Measurements from ENCODE around the gene ACKR1.

Gene ACKR1

DNA sequence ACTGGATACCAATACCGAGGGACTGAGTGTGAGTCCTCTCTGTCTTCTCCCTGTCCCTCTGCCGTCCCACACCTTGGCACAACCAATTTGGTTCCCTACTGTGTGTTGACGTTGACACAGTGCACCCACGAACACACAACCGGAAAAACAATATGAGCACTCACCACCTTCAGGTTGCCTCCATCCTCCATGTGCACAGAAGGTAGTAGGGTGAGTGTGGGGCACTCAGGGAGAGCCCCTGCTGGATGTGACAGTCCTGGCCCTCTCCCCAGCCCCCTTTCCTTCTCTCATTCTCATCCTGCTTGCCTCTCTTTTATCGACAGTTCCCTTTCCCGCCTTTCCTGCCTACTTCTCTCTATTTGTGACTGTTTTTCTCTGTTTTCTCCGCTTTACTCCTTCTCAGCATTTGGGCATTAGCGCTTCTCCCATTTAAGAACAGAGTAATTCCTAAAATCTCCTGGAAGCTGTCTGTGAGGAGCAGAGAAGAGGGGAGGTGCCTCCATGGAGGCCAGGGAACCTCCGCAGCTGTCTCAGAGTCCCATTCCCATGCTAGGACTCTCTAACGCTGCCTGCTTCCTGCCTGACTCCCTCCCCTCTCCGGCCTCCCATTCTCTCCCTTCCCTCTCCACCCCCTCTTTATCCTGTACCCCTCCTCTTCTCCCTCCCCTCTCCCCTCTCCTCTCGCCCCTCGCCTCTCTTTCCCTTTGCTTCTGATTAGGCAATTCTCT lies 16.9 kb upstream of the ACKR1 start:
- DNase-seq: no peak

DNA sequence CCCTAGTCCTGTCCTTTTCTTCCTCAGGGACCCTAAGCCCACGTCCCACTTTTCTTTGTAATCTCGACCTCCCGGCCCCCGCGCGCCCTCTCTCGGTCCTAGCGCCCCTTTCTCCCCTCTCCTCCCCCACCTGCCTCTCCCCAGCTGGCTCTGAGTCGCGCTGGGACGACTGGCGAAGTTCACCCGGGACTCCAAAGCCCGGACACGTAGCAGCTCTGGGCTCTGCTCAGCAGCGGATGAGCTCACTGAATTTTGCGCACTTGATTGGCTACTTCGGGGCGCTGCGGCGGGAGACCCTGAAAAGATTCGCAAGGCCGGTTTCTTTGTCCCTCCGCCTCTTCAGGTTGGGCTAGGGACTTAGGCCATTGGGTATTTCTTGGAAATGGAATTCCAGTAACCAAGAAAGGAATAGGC lies 16.3 kb upstream of the ACKR1 start:
- no peak for DNase-seq

- no peak for DNase-seq
Measured at GRCh38 chr1:159190441-159190840, 14.2 kb upstream of the ACKR1 start.

- no peak for DNase-seq
Measured at GRCh38 chr1:159196543-159196942, 8.1 kb upstream of the ACKR1 start.

GRCh38 chr1:159197561-159198557 lies 6.8 kb upstream of the ACKR1 start:
- DNase-seq: peak; percentile 26

- no peak for DNase-seq
Measured at GRCh38 chr1:159199901-159200300, 4.8 kb upstream of the ACKR1 start.

DNA sequence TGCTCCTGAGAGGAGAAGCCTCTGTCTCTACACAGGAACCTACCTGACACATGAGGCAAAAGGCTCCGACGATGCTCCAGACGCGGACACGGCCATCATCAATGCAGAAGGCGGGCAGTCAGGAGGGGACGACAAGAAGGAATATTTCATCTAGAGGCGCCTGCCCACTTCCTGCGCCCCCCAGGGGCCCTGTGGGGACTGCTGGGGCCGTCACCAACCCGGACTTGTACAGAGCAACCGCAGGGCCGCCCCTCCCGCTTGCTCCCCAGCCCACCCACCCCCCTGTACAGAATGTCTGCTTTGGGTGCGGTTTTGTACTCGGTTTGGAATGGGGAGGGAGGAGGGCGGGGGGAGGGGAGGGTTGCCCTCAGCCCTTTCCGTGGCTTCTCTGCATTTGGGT lies 3.9 kb upstream of the ACKR1 start:
- DNase-seq: no peak

DNA sequence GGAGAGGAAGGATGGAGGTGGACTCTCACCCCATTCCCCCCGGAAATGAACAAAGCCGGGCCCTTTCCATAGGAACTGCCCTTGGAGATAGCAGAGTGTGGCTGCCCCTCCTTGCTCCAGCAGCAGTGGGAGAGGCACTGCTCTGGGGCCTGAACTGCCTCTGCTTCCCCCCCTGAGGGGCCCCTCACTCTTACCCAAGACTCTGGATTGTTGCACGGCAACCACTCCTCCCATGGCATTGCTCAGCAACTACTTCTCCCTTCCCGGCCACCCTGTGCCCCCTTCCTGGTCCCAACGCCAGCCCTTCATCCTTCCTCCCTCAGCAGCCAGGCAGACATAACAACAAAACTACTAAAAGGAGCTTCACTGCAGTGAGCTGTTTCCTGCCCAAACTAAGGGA lies 3.0 kb upstream of the ACKR1 start:
- no peak for DNase-seq

DNA sequence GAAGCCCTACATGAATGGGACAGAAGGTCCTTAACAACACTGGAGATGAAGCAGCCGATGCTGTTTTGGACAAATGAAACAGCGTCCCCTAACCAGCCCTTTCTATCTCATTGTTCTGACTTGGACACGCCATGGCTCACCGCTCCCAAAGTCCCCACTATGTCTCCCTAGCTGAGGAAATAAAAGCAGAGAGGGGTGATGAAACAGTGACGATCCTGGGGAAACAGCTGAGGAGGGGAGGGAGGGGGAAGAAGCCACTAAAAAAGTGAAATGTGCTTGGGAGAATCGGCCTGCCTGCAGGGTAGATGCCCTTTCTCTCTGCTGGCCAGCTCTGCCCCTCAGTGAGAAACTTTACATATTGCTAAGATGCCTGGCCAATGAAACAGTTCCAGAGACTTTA lies 1.1 kb upstream of the ACKR1 start:
- DNase-seq: no peak

DNA sequence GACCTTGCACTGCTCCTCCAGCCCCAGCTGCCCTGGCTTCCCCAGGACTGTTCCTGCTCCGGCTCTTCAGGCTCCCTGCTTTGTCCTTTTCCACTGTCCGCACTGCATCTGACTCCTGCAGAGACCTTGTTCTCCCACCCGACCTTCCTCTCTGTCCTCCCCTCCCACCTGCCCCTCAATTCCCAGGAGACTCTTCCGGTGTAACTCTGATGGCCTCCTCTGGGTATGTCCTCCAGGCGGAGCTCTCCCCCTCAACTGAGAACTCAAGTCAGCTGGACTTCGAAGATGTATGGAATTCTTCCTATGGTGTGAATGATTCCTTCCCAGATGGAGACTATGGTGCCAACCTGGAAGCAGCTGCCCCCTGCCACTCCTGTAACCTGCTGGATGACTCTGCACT lies 550 bp downstream of the ACKR1 start:
- no peak for DNase-seq

DNA sequence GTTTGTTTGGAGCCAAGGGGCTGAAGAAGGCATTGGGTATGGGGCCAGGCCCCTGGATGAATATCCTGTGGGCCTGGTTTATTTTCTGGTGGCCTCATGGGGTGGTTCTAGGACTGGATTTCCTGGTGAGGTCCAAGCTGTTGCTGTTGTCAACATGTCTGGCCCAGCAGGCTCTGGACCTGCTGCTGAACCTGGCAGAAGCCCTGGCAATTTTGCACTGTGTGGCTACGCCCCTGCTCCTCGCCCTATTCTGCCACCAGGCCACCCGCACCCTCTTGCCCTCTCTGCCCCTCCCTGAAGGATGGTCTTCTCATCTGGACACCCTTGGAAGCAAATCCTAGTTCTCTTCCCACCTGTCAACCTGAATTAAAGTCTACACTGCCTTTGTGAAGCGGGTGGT lies 1.4 kb downstream of the ACKR1 start:
- no peak for DNase-seq

DNA sequence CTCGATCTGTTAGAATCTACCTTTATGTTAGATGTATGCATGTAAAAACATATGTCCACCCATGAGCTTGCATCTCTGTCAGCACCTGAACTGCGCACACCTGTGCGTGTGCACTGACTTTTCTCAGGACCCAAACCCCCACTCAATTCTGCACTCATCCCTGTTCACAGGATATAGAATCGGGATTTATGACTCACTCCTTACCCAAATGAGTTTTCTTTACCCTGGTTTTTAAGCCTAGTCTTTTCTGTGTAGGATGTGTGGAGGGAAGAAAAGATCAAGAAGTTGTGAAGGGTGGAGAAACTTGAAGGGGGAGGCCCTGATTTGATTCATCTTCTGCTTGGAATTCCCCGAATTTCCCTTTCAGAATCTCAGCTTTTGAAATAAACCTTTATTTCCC lies 2.4 kb downstream of the ACKR1 start:
- no peak for DNase-seq

GRCh38 chr1:159207774-159208173 lies 3.1 kb downstream of the ACKR1 start:
- no peak for DNase-seq

DNA sequence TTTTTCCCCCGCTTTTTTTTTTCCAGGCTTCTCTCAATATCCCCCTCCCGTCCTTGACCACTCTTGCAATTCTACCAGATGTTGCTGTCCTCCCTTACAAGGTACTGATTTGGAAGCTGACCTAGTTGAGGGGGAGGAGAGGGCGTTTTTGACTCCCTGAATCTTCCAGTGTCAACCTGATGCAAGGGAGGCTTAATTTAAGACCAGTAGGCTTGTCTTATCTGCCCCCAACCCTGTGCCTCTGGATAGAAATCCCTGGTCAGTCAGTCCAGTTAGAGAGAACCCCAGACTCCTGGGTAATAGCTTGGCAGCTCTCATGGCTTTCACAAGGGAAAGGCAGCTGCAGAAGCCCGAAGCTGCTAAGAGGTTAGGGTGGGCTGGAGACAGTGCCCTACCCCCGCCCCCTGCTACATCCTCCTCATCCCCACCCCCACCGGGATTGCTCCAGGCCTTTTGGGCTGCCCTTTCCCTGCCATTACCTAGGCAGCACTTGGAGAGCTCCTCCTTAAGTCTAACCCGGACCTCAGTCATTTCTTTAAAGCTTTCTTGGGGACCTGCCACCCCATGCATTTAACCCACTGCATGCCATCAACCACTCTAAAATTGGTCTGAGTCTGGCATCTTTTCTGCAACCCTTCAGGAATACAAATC lies 3.6 kb downstream of the ACKR1 start:
- DNase-seq: no peak

- no peak for DNase-seq
Measured at GRCh38 chr1:159209061-159209460, 4.4 kb downstream of the ACKR1 start.

DNA sequence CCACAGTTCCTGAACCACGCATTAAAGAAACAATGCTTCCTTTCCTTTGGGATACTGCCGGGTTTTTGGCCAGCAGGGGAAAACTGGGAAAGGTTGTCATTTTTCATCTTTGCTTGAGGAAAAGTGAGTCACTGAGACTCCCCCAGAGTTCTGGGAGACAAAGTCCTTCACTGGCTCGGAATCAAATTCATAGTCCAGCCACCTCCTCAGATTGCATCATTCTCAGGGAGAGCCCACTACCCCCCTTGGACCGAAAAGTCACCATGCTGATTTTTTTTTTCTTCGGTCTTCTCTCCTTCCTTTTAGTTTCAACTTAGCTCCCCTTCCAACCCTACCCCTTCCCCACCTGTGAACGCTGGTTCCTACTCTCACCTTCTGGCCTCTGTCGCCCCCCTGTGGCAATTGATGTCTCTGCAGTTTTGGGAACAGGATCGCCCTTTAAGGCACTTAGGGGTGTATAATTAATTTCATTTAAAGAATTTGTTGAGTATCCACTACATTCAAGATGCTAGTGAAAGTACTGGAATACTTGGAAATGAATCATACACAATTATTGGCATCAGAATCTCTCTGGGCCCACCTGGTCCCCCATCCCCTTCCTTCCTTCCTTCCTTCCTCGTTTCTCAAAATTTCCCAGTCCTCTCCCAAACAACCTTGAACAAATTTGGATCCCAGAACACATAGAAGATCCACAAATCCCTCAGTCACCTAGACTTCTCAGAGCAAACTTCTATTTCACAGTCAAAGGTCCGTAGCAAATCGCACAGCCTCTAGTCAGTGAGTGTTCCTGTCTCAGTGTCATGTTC lies 6.9 kb downstream of the ACKR1 start:
- DNase-seq: peak; percentile 16

GRCh38 chr1:159212596-159212995 lies 7.9 kb downstream of the ACKR1 start:
- DNase-seq: no peak

DNA sequence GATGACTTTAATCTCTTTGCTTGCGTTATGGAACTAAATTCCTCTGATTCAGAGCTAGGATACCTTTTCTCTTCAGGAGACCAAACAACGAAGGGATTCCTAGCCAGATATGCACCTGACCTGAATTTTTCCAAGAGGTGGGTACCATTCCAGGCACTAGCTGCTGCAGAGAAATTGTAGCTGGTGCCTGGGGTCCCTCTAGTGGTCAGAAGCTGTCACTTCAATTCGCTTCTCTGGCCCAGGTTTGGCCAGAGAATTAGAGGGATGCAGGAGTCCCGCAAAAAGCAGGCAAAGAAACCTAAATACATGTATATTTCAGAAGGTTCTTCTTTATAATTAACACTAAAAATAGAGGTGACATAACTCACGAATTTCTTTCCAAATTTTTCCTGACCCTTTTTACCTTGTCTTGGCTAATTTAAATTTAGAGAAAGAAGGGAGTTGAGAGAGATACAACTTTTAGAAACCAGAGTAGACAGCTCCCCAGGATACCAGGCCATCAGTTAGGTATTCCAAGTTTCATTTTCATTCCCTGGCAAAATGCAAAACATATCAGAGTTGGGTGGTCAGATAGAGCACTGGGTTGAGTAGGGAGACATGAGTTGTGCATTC lies 9.6 kb downstream of the ACKR1 start:
- DNase-seq: no peak

DNA sequence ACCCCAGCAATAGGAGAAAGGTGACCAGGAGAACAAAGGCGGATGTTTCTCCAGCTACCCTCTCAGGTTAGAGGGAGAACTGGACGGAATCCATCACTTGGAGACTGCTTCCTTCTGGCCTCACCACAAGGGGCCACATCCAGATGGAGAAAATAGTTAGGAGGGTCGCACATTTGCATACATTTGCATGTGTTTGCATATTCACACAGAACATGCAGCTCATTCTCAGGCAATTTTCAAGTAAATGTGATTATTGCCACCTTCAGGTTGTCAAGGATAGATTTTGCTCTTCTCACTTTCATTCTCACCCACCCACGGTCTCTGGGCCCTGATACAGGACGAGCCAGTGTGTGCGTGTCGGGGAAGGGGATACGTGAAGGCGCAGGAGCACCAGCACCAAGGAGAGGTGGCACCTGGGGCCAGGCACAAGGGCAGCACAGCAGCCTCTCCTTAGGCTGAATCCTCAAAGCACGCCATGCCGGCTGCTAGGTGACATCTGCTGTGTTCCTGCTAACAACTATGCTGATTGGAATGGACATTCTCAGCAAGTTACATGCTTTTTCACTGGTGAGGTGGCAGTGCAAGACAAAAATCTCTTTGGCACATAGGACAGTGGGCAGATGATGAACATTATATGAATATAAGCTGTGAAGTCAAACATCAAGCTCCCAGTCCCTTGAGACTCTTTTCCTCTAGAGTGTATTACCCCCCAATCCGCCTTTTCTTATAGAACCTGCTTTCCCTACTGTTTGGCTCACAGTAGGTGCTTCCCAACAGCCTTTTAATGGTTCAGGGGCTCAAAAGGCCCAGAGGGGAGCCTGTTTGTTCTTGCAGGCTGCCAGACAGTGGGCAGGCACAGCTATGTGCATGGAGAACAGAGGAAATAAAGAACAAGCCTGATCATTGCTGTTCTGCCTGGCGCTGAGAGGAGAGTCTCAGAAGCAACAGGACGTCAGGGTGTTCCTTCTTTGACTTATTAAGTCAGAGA lies 14.3 kb downstream of the ACKR1 start:
- no peak for DNase-seq

GRCh38 chr1:159222075-159222865 lies 17.6 kb downstream of the ACKR1 start:
- DNase-seq: no peak

Data from NCI-H2029 treated with DMSO at 0.1 percent for 48 hours (cell line).